ENCODE data around the gene ABHD17A.

- TF ChIP-seq POLR2A (IDR thresholded peaks at IDR 0.05; ENCODE audit: low read length) (no peak), GATA1 (IDR thresholded peaks at IDR 0.05; ENCODE audit: low read depth, low read length) (no peak)
These were observed 21.4 kb downstream of the ABHD17A start for GRCh38 chr19:1863638-1864479.
